ENCODE measurements around the gene BNIP1. TPM values are rescaled to one million over a fixed set of nuclear protein-coding genes. Genes with fewer than 3 reads are reported as not detected.

BNIP1 gene, protein sequence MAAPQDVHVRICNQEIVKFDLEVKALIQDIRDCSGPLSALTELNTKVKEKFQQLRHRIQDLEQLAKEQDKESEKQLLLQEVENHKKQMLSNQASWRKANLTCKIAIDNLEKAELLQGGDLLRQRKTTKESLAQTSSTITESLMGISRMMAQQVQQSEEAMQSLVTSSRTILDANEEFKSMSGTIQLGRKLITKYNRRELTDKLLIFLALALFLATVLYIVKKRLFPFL
- 14.7 to 19.4 TPM (median 15.6 TPM) in 5 replicates for total RNA-seq (2022; extraction: Qiagen RNA extraction; ENCODE audit: low read depth)

DNA sequence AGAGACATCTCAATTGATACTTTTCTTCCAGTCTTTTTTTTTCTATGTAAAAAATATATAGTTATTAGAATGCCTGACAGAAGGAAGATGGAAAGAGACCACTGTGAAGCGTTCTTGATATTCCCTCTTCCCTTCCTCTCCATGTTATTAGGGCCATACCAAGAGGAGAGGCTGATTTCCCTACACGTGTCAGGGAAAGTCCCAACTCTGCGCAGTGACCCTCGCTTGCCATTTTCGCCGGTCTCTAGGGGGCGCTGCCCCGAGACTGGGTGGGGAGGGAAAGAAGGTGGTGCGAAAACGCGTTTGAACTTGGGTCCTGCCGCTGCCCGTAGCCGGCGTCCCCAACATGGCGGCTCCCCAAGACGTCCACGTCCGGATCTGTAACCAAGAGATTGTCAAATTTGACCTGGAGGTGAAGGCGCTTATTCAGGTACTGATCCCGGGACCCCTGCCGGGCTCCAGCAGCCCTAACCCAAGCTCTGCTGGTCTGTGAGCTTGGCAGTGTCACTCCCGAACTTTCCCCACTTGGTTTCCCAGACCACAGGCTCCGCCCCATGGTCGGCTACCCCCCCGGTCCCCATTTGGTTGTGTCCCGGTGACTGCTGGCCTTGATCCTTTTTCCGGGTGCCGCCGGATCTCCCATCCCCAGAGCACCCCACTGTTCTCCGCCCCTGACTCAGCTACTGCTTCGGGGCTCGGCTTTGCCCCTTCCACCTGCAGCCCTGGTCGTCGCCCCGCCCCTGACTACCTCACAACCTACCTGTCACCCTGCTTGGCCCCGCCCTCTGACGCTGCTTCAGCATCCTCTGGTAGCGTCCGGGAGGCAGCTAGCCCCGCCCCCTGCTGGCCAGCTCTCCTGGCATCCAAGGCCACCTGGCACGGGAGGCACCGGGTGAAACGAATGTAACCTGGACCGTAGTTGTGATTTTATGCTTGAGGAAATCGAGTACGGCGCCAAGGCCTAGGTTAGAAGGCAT is at the start of gene BNIP1:
TSS of gene BNIP1 (plus strand) at position 332 of the 977 bp plus-strand sequence. CDS start at position 347, 15 bp downstream.

Other genes starting within 250 kb of the BNIP1 start
- gene RPL26L1, start 185.1 kb upstream of the BNIP1 start, total RNA-seq (2022; extraction: Qiagen RNA extraction; ENCODE audit: low read depth) = 119 to 137 TPM (median 127 TPM) in 5 replicates
- 253 to 443 TPM (median 360 TPM) in 5 replicates for gene ATP6V0E1, start 160.8 kb upstream of the BNIP1 start, total RNA-seq (2022; extraction: Qiagen RNA extraction; ENCODE audit: low read depth)
- gene CREBRF, start 88.2 kb upstream of the BNIP1 start, total RNA-seq (2022; extraction: Qiagen RNA extraction; ENCODE audit: low read depth) = 1.2 to 2.9 TPM (median 2.3 TPM) in 5 replicates
- gene NKX2-5, start 90.7 kb downstream of the BNIP1 start, total RNA-seq (2022; extraction: Qiagen RNA extraction; ENCODE audit: low read depth) = 11.2 to 15.9 TPM (median 14.7 TPM) in 5 replicates
- 37.0 to 50.7 TPM (median 39.2 TPM) in 5 replicates for gene STC2, start 183.9 kb downstream of the BNIP1 start, total RNA-seq (2022; extraction: Qiagen RNA extraction; ENCODE audit: low read depth)

All from A549 treated with GW870086 at 1 μM for 4 hours (cell line).